Measurements from ENCODE around the gene USP6NL. TPM values are rescaled to one million over a fixed set of nuclear protein-coding genes. Genes with fewer than 3 reads are reported as not detected.
A peak's percentile ranks its signal among the peaks of the same experiment; 100 is the strongest.
"Not testable (repeated sequence)": the region's sequence is repeated elsewhere in the genome, so short reads cannot be mapped to it uniquely, and the experiment has no call there.

The USP6NL gene
- total RNA-seq, 1 donor from 2014 or later = 13.3 TPM

GRCh38 chr10:11437391-11438142, 173.9 kb downstream of the USP6NL start:
- Mint-ChIP-seq H3K4me1 (ENCODE audit: low read depth, unreplicated experiment) (peaks cover 4% of the 10 kb centered on the region), H3K27me3 (ENCODE audit: unreplicated experiment) (peaks cover 9% of the 10 kb centered on the region), H3K4me3 (ENCODE audit: unreplicated experiment) (no peak overlapping the region), H3K27ac (ENCODE audit: unreplicated experiment) (no peak overlapping the region), H3K9me3 (ENCODE audit: unreplicated experiment) (no peaks in the 10 kb centered on the region), H3K36me3 (ENCODE audit: unreplicated experiment) (no peaks in the 10 kb centered on the region)
- TF ChIP-seq, protein P1, sequence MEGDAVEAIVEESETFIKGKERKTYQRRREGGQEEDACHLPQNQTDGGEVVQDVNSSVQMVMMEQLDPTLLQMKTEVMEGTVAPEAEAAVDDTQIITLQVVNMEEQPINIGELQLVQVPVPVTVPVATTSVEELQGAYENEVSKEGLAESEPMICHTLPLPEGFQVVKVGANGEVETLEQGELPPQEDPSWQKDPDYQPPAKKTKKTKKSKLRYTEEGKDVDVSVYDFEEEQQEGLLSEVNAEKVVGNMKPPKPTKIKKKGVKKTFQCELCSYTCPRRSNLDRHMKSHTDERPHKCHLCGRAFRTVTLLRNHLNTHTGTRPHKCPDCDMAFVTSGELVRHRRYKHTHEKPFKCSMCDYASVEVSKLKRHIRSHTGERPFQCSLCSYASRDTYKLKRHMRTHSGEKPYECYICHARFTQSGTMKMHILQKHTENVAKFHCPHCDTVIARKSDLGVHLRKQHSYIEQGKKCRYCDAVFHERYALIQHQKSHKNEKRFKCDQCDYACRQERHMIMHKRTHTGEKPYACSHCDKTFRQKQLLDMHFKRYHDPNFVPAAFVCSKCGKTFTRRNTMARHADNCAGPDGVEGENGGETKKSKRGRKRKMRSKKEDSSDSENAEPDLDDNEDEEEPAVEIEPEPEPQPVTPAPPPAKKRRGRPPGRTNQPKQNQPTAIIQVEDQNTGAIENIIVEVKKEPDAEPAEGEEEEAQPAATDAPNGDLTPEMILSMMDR (IDR thresholded peaks at IDR 0.05; ENCODE audit: partially characterized antibody, unreplicated experiment) = no peak
- DNase-seq = no peak

GRCh38 chr10:11436445-11436844, 175.0 kb downstream of the USP6NL start:
- H3K27me3 Mint-ChIP-seq (ENCODE audit: unreplicated experiment); H3K27ac Mint-ChIP-seq (ENCODE audit: unreplicated experiment); DNase-seq; H3K36me3 Mint-ChIP-seq (ENCODE audit: unreplicated experiment); H3K4me3 Mint-ChIP-seq (ENCODE audit: unreplicated experiment); H3K9me3 Mint-ChIP-seq (ENCODE audit: unreplicated experiment); H3K4me1 Mint-ChIP-seq (ENCODE audit: low read depth, unreplicated experiment): not testable (repeated sequence)

GRCh38 chr10:11435581-11435981, 175.9 kb downstream of the USP6NL start:
- no peak overlapping the region for H3K4me3 Mint-ChIP-seq (ENCODE audit: unreplicated experiment)
- H3K4me1 Mint-ChIP-seq (ENCODE audit: low read depth, unreplicated experiment) = peaks cover 4% of the 10 kb centered on the region
- DNase-seq = no peak
- no peak overlapping the region for H3K27ac Mint-ChIP-seq (ENCODE audit: unreplicated experiment)
- no peaks in the 10 kb centered on the region for H3K9me3 Mint-ChIP-seq (ENCODE audit: unreplicated experiment)
- peaks cover 9% of the 10 kb centered on the region for H3K27me3 Mint-ChIP-seq (ENCODE audit: unreplicated experiment)
- TF ChIP-seq, protein P1 (IDR thresholded peaks at IDR 0.05; ENCODE audit: partially characterized antibody, unreplicated experiment) = no peak
- H3K36me3 Mint-ChIP-seq (ENCODE audit: unreplicated experiment) = no peaks in the 10 kb centered on the region

DNA sequence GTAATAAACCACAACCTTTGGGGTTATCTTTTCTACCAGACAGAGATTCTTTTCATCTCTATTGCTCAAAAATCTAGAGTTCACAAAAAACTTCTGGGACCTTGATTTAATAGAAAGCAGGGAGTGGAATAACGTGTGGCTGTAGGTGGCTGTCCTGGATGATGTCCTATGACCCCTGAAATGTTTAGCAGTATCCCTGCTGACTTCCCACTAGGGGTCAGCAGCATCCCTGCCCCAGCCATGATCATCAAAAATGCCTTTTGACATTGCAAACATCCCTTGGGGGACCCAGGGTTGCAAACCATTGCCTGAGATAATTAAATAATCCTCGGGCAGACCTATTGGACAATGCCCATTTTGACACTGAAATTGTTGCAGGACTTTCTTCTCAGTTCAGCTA, 177.1 kb downstream of the USP6NL start:
- DNase-seq = no peak
- no peaks in the 10 kb centered on the region for H3K36me3 Mint-ChIP-seq (ENCODE audit: unreplicated experiment)
- peaks cover 4% of the 10 kb centered on the region for H3K4me1 Mint-ChIP-seq (ENCODE audit: low read depth, unreplicated experiment)
- H3K9me3 Mint-ChIP-seq (ENCODE audit: unreplicated experiment) = no peaks in the 10 kb centered on the region
- no peak overlapping the region for H3K4me3 Mint-ChIP-seq (ENCODE audit: unreplicated experiment)
- TF ChIP-seq, protein P1 (IDR thresholded peaks at IDR 0.05; ENCODE audit: partially characterized antibody, unreplicated experiment) = peak; percentile 18
- H3K27me3 Mint-ChIP-seq (ENCODE audit: unreplicated experiment) = peaks cover 9% of the 10 kb centered on the region
- no peak overlapping the region for H3K27ac Mint-ChIP-seq (ENCODE audit: unreplicated experiment)

DNA sequence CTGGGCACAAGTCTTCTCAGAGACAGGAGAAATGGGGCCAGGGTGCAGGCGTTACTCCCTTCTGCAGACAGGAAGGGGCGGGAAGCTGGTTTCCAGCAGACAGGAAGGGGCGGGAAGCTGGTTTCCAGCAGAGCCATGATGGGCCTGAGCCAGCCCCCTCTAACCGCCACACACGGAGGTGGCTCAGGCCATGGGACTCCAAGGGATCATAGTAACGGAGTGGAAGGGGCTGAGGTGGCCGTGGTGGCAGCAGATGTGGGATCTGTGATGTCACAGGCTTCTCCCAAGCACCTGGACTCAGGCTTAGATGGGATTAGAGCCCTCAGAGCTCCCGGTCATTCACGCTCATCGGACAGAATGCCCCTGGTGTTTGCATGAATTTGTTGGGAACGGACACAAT, 177.8 kb downstream of the USP6NL start:
- no peak for DNase-seq

More for the DNA sequence above, 177.8 kb downstream of the USP6NL start:
- Mint-ChIP-seq H3K36me3 (ENCODE audit: unreplicated experiment) (no peaks in the 10 kb centered on the region), H3K27me3 (ENCODE audit: unreplicated experiment) (peaks cover 8% of the 10 kb centered on the region), H3K4me1 (ENCODE audit: low read depth, unreplicated experiment) (peaks cover 4% of the 10 kb centered on the region), H3K9me3 (ENCODE audit: unreplicated experiment) (no peaks in the 10 kb centered on the region), H3K27ac (ENCODE audit: unreplicated experiment) (no peak overlapping the region), H3K4me3 (ENCODE audit: unreplicated experiment) (no peak overlapping the region)
- TF ChIP-seq, protein P1 (IDR thresholded peaks at IDR 0.05; ENCODE audit: partially characterized antibody, unreplicated experiment) = no peak

All from glutamatergic neuron (in vitro differentiated cells).